ENCODE measurements around the gene L1CAM. TPM values are rescaled to one million over a fixed set of nuclear protein-coding genes. Genes with fewer than 3 reads are reported as not detected.

The L1CAM gene
- total RNA-seq, 1 experiment from 2014 or later, result 7.9 TPM

DNA sequence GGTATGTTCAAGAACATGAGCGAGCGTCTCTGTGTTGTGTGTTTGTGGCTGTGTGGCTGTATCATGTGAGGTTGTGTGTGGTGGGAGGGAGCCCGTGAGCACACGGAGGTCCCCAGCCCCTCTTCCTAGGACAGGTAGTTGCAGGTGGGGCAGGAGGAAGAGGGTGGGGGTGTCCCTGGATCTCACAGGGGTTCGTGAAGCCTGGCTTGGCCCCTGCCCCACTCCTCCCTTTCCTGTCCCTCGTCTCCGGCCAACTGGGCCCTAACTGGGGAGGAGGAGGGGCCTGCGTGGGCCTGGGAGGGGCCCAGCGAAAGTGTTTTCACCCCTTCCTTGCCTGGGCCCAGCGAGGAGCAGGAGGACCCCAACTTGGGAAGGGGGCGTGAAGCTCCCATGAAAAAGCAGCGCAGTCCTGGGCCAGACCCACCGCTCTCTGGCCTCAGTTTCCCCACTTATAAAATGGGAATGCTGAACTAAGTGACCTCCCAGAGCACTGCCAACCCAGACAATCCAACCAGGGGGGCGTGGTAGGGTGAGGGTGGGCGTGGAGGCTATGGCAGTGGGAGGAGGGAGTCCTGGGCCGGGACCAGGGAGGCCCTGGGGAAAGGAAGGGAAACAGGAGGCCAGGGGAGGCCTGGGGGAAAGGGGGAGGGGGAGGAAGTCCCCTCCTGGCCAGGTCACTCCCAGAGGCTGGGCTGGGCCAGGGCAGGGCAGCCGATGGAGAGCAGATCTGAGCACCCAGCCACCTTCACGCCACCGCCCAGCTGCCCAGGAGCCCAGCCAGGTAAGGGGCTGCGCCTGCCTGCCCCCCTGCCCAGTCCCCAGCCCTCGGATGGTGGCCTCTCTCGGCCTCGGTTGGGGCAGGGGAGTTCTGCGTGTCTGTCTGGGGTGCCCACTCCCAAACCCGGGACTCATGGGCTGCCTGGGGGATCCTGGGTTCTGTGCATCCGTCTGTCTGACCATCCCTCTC, 18.3 kb upstream of the L1CAM start, which contains the start of gene AVPR2:
Gene AVPR2 (plus strand): TSS at position 683 of the 967 bp plus-strand sequence. CDS start 473 bp downstream, outside the sequence.
- DNase-seq (ENCODE audit: low spot score), result no peak

DNA sequence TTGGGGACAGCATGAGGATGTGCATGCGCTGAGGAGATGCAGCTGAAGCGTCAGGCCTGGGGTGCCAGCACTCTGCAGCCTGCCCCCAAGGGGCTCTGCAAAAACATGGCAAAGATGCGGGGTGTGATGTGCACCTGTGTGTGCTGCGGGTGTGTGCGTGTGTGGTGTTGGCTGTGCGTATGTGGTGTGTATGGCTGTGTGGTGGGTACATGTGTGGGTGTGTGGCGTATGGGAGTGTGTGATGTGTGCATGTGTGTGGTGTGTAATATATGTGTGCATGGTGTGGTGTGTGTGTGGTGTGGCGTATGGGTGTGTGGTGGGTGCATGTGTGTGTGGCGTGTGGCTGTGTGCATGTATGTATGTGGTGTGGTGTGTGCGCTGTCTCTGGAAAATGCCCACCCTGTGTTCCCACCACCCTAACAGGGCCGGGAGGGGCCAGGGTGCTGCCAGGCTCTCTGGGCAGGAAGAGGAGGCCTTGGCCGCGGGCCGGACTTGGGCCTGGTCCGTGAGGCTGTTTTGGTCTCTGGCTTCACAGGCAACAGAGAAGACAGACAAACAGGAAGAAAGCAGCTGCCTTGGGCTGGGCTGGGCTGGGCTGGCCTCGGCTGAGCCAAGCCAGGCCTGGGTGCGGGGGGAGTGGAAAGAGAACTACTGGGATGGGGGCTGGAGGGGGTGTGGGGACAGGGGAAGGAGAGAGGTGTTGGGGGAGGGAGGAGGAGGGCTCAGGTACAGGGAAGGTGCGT, 17.4 kb upstream of the L1CAM start:
- DNase-seq (ENCODE audit: low spot score), result no peak

DNA sequence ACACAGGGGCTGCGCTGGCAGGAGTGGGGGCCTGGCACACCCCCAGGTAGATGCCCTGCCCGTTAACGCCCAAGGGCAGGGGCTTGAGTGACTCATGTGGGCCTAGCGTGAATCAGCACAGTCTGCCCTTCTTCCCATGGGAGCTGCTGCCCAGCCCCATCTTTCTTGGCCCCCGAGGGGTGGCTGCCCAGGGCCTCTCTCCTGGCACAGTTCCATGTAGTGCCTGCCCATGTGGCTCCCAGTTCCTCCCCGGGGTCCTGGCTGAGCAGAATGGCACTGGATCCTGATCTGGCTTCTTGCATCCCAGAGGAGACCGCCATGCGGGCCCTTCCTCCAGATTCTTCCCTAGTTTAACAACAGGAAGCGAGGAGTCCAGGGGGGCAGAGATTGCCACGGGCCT, 16.4 kb upstream of the L1CAM start:
- DNase-seq (ENCODE audit: low spot score), result peak; percentile 29

DNA sequence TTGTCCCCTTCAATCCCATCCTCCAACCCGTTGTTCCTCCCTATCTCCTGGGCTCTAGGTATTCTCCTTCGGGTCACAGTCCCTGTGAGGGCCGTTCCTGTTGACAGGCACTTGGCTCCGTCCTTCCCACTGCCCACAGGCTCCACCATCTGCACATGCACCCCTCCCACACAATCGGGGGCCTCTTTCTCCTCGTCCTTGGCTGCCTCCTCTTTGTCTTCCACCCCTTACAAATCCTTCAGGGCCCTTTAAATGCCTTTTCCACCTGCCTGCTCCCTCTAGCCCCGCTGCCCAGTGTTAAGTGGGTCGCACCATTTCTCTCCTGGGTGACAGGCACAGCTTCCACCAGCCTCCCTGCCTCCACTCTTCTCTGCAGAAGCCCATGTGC, 15.8 kb upstream of the L1CAM start:
- DNase-seq (ENCODE audit: low spot score), result no peak

DNA sequence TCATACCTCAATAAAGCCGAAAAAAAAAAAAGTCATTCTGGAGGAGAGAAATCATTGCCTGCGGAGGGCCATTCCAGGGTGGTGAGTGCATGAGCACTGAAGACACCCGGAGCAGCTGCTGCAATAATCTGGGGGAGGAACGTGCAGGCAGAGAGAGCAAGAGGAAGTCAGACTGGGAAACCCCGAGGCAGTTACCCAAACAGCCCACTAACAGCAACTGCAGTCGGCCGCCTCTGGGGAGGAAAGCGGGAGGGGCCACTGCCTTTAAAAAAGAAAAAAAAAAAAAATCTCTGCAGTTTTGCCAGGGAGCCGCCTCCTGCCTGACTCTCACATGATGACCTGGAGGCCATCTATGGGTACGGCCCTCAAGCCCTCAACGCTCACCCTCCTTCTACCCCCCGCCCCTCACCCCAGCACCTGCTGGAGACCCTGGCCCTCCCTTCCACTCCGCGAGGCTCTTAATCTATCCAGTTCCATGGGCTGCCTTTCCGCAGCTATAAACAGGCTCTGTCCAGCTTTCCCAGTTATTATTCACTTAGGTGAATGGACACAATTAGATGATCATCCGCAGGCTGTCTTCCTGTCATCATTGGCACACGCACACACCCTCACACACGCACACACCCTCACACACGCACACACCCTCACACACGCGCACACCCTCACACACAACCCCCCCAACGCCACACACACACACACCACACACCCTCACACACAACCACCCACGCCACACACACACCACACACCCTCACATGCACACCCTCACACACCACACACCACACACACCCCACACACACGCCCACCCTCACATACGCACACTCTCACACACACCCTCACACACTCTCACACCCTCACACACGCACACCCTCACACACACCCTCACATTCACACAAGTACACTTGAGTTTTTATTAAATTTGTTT, 15.1 kb upstream of the L1CAM start:
- DNase-seq (ENCODE audit: low spot score), result peak; percentile 86

DNA sequence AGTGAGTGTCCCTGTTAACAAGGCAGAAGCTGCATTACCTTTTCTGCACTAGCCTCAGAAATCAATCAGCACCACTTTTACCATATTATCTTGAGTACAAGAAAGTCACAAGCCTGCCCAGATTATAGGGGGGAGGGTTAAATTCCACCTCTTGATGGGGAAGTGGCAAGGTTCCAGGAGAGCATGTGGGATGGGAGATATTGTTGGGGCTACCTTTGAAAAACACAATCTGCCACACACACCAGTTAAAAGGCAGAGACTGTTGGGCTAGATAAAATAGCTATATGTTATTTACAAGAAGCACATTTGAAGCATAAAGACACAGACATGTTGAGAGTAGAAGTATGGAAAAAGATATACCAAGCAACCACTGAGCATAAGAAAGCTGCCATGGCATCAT, 11.9 kb upstream of the L1CAM start:
- DNase-seq (ENCODE audit: low spot score), result no peak

DNA sequence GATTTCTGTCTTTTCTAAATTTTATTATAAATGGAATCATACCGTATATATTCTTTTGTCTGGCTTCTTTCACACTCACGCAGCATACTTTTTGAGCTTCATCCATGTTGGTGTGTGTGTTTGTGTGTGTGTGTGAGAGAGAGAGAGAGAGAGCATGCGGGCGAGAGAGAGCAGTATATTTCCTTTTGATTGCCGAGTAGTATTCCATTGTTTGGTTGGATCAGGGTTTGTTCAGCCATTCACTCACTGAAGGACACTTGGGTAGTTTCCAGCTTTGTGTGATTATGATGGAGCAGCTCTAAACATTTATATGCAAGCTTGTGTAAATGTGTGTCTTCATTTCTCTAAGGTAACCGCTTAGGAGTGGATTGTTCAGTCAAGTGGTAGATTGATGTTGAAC, 3.1 kb upstream of the L1CAM start:
- DNase-seq (ENCODE audit: low spot score), result no peak

DNA sequence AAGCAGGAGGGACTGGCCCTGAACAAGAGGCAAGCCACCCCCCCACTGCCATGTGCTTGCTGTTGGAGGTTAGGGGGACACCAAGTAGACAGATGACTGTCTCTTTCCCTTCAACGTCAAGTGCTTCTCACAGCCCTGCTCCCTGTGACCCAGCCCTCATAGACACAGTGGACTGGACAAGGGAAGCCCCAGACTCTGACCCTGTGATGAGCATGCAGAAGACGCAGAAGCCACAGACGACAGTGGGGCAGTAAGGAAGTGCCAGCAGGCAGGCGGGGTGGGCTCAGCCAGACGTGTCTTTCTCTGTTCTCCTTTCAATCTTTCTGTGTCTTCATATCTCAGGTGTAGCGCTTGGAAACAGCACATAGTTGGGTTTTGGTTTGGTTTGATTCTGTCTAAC, 2.4 kb upstream of the L1CAM start:
- DNase-seq (ENCODE audit: low spot score), result no peak

DNA sequence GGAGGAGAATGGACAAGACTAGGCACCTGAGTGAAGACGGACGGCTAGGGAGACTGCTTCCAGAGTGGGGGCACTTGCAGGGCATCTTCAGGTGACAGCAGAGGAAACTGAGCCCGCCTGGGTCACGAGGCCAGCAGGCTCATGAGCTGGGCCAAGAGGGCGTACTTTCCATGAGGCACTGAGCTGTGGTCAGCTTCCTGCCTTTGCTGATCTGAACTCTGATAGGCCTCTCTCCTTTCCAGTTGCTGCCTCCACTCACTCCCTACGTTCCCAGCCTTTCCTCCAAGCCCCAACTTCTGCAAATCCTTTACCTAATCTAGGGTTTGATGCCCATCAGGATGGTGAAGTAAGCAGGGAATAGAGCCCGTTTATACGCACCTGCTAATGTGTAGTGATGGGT, 1.4 kb upstream of the L1CAM start:
- no peak for DNase-seq (ENCODE audit: low spot score)

DNA sequence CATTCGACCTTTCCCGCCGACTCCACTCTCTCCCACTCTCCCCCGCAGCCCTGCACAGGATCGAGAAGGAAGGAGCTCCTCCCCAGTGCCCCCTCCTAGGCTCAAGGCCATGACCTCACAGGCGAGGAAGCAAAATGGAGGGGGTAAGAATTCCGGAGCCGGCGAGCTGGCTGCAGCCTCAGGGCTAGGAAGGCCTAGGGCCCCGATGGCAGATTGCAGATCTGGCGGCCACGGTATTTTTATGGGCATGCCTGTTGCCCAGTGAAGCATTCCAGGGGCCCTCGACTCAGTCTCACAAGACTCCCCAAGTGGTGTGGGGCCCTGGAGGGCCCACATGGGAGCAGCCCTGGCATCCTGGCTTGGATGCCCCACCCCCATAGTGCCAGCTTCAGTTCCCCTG, 942 bp upstream of the L1CAM start:
- no peak for DNase-seq (ENCODE audit: low spot score)

DNA sequence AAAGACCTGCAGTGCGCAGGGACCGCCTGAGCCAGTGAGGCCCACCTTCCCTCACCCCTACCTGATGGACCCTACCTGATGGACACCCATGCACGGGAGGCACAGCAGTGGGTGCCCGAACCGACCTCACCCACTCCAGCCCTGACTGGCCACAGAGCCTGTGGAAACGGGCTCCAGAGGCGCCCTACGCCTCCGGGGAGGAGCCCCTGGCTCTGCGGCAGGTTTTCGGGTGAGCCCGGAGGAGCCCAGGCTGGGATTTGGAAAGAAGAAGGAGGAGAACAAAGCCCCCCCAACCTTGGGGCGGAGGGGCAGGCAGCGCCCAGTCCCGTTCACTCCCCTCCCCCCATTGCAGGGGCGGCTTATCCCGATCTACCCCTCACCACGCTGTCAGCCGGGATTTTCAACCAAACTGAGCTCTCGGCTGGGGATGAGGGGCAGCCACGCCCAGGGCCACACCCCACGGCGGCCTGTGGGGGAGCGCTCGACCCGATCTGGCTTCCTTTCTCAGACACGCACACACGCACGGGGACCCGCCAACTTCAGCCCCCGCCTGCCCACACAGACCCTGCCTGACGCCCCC, 675 bp downstream of the L1CAM start:
- no peak for DNase-seq (ENCODE audit: low spot score)

DNA sequence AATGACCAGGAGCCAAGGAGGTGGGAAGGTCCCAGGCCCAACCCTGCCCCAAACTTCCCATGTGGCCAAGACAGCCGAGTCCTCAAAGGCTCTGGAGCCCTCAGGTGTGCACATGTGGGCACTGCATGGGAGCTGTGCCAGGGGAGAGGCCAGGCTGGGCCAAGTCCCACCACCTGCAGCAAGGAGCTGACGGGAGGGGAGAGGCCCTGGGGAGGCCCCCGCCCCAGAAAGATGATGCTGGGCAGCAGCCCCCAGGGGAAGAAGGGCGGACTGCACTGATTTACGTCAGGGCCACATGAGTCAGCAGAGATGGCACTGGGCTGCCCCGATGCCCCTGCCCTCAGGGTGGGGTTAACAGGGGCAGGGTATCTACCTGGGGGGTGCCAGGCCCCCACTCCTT, 1.4 kb downstream of the L1CAM start:
- no peak for DNase-seq (ENCODE audit: low spot score)

DNA sequence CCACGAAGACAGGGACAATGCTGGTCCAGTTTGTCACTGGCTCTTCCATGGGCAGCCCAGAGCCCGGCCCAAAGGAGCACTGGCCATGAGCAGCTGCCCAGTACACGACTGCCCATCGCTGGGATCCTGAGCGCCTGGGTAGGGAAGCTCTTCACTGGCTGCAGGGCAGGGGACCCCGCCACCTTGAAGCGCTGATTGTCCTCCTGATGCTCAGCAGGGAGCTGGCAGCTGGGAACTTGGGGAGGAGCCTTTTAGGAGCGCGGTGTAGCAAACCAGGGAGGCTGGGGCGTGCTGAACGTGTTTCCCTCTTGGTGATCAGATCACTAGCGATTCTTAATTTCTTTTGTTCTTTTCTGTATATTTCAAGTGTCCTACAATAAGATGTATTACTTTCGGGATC, 1.8 kb downstream of the L1CAM start:
- no peak for DNase-seq (ENCODE audit: low spot score)

DNA sequence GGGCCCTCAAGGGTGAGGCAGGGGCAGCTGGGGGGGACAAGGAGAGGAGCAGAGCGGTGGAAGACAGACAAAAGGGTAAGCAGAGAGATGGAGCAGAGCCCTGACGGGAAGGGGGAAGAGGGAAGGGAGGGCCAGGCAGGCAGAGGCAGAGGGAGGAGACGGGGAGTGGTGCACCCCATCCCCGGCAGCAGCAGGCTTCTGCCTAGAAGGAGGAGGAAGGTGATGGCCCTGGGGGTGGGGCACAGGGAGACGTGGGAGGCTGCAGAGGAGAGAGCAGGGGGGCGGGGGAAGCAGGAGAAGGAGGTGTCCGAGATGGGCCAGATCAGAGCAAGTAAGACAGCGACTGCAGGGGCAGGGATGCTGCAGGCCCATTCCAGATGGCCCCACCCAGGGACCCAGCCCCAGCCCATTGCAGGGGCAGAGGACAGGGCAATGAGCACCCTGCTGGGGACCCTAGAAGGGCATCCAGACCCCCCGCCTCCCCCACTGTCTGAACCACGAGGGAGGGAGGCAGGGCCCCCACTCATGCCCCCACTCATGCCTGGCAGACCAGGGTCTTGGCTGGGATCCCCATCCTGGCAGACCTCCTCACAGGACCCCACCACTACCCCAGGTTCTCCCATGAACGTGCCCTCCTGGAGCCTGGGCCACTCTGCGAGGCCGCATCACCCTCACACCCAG, 2.7 kb downstream of the L1CAM start:
- DNase-seq (ENCODE audit: low spot score), result no peak

DNA sequence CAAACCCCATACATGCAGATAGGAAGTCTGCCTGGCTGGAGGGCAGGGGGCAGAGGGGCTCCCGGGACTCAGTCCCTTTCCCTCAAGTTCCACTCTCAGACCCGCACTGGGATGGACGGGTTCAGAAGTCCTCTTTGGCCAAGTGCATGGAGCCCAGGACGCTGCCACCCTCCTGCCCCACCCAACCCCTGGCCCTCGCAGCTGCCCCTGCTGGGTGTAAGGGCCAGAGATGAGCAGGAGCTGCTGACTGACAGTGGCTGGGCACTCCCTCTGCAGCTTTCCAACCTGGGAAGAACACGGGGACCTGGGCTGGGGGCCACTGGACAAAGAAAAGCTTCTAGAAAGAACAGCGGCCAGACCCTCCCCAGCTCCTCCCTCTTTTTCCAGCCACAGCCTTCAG, 3.4 kb downstream of the L1CAM start:
- DNase-seq (ENCODE audit: low spot score), result no peak

DNA sequence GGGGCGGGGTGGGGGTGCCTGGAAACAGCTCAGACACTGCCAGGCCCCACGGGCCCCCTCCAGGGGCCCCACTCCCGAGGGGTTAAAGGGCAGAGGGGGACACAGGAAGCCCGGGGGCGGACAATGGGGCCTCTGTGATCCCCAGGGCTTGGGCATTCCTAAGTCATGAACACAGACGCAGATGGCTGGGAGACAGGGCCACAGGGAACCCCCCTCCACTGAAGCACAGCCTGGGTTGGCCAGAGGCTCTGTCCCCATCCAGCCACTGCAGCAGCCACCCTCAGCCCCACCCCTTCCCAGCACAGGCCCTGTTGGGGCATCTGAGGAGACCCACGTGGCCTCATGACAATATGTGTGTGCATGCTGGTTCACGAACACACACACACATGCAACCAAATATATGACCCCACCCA, 3.9 kb downstream of the L1CAM start:
- DNase-seq (ENCODE audit: low spot score), result peak; percentile 28

DNA sequence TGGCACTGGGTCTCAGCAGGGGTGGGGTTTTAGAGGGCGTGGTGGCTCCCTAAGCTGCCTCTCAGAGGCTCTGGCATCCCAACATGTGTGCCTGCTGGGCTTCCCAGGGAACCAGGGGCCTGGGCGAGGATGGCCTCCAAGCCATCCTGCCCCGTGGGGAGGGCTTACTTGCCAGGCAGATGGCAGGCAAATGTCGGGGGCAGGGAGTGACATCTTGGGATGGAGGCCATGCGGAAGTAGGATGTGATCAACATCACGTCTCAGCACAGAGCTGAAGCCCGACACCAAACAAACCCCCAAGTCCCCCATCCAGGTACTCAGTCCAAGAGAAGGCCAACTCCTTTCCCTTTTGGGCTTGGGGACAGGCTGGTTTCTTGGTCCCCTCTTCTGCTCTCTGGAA, 4.7 kb downstream of the L1CAM start:
- no peak for DNase-seq (ENCODE audit: low spot score)

DNA sequence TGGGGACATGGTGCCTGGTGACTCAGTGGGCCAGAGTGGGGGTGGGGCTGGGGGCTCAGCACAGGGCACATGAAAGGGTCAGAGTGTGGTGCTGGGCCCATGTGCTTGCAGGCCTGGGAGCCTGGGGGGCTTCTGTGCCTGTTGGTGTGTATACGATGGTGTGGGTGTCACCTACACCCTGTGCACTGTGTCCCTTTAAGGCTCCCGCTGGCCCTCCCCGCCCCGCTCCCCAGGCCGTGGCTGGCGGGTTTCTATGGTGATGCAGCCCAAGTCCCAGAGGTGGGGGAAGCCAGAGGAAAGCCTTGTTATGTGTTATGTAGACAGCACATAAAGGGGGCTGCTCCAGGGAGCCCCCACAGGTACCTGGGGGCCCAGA, 5.5 kb downstream of the L1CAM start:
- no peak for DNase-seq (ENCODE audit: low spot score)

DNA sequence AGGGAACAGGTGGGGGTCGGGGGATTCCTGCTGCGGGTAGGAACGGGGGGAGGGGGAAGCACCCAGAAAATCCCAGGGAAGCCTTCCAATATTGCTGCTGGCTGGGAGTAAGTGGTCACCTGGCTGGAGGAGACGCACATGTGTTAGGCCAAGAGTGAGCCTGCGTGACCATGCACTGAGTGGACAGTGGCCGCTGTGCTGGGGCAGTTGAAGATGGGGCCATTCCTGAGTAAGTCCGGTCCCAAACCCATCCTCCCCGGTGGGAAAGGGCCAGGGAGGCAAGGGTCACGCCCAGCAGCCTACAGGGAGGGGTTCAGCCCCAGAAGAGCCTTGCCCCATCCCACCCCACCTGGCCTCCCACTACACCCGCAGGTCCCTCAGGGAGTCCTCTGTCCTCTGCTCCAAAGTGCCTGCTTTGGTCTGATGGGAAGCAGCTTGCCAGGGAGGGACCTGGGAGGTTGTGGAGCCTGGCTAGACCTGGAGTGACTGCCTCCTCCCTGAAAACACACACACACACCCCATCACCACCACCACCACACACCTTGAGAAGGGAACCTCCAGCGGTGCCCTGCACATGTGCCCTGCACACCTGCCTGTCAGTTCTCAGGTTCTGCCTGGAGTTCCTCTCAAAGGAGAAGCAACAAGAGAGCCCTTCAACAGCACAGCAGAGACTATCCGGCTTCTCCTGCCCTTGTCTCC, 6.1 kb downstream of the L1CAM start:
- no peak for DNase-seq (ENCODE audit: low spot score)

DNA sequence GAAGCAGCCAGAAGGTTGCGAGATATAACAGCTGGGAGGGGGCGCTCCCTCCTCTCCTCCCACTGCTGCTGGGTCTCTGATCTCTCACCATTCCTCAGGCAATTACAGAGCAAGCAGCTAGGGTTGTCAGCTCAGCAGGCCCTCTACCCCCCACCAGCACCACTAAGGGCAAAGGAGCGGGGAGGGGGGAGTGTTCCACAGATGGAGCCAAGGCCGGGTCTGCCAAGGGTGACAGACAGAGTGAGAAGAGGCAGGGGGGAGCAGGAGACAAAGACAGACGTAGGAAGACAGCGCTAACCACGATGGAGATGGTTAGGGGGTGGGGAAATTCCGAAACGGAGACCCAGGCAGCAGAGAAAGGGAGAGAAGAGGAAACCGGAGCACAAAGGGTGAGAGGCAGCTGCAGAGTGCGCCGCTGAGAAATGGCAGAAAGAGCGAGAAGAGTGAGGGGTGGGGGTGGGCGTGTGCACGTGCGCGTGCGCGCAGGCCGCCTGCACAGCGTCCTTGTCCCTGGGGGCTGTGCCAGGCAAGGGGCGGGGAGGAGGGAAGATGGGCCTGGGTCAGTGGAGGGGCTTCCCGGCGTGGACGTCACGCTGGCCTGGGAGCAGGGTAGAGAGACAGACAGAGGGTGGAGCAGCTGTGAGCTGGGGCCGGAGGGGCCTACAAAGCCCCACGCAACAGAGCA, 6.9 kb downstream of the L1CAM start:
- no peak for DNase-seq (ENCODE audit: low spot score)
